ENCODE measurements around the gene UBC. TPM values are rescaled to one million over a fixed set of nuclear protein-coding genes. Genes with fewer than 3 reads are reported as not detected.

The UBC gene
- total and polyA plus RNA-seq, 8 donors, result 409 to 1,431 (median 1,011) TPM

DNA sequence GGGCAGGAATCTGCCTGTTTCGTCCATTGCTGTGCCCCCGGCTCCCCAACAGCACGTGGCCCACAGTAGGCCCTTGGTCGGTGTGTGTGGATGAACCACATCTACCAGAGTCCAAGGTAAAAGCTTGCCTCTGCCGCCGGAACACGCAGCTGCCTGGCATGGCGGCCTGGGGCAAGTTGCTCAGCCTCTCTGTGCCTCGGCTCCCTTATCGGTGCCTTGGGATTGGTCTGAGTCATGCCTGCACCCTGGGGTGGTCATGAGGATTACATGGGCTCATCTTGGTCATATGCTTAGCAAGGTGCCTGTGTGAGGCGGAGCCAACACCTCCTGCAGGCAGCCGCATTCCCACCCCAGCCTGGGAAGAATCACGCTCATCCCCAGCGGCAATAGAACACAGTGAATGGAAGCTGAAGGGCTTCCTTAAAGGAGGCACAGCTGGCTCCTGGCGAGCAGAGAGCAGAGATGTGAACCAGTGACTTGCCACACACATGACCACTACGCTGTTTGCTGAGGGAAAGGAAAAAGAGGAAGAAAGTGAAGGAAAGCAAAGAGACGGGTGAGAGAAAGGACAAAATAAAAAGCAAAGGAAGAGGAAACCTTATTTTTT lies 45.3 kb downstream of the UBC start:
- H3K4me1 ChIP-seq, result peaks cover 2 to 21% (median 9%) of the 10 kb centered on the region in 4 donors
- no peak for TF ChIP-seq CTCF (IDR thresholded peaks at IDR 0.05)
- peak overlapping the region in 4 of 5 donors; percentile 37 to 56 (median 43) for H3K27ac ChIP-seq
- H3K36me3 ChIP-seq, result no peaks in the 10 kb centered on the region
- DNase-seq, result no peak
- intact Hi-C loops (cut with DNase I; ENCODE audit: low total_unique reads), result no loop called here
- no peak overlapping the region for H3K4me3 ChIP-seq
- no peaks in the 10 kb centered on the region for H3K9me3 ChIP-seq
- 61 to 87% (median 78%) methylated on average over 17 of the region's 17 CpGs for WGBS, 5 donors
- H3K27me3 ChIP-seq, result no peaks in the 10 kb centered on the region

DNA sequence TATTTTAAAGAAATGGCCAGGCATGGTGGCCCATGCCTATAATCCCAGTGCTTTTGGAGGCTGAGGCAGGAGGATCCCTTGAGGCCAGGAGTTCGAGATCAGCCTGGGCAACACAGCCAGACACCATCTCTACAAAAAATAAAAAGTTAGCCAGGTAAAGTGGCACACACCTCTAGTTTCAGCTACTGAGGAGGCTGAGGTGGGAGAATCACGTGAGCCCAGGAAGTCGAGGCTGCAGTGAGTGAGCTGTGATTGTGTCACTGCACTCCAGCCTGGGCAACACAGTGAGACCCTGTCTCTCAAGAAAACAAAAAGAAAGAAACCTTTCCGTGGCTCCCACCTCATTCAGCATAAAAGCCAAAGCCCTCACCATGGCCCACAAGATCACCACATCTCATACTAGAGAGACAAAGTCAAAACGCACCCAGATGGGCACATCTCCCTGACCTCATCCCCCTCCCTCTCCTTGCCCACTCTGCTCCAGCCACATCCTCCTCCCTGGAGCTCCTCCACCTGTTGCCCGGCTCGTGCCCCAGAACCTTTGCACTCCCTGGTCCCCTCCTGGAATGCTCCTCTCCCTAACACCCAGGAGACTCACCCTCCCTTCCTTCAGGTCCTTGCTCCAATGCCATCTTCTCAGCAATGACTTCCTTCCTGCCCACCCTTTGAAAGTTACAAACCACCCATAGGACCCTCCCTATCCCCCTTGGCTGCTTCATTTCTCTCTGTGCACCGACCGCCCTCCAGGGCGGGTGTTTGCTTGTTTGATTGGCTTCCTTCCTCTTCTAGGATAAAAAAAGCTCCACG lies 46.0 kb downstream of the UBC start:
- no peak for TF ChIP-seq CTCF (IDR thresholded peaks at IDR 0.05)
- TF ChIP-seq POLR2A (IDR thresholded peaks at IDR 0.05), result no peak
- TF ChIP-seq EP300 (IDR thresholded peaks at IDR 0.05), result no peak
- no peak for TF ChIP-seq POLR2AphosphoS5 (IDR thresholded peaks at IDR 0.05)
- 68 to 80% (median 76%) methylated on average over 11 of the region's 11 CpGs for WGBS, 5 donors

DNA sequence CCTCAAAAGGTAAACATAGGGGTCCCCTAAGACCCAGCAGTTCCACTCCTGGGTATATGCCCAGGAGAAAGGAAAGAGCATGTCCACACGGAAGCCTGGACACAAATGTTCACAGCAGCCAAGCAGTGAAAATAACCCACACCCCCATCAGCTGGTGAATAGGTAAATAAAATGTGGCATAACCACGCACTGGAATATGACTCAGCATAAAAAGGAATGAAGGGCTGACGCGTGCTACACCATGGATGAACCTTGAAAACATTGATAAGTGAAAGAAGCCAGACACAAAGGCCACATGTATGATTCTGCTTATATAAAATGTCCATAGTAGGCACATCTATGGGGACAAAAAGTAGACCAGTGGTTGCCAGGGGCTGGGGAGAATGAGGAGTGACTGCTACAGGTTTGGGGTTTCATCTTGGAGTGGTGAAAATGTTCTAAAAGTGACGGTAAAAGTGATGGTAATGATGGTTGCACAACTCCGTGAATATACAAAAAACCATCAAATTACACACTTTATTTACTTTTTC lies 47.0 kb downstream of the UBC start:
- no peaks in the 10 kb centered on the region for H3K36me3 ChIP-seq
- H3K27me3 ChIP-seq, result no peaks in the 10 kb centered on the region
- H3K4me3 ChIP-seq, result no peak overlapping the region
- H3K9me3 ChIP-seq, result no peaks in the 10 kb centered on the region
- TF ChIP-seq EP300 (IDR thresholded peaks at IDR 0.05) (no peak), POLR2AphosphoS5 (IDR thresholded peaks at IDR 0.05) (peak in 2 of 3 donors; percentile 36 to 77)
- 32 to 47% (median 41%) methylated on average over 6 of the region's 6 CpGs for WGBS, 5 donors
- H3K4me1 ChIP-seq, result peaks cover 12 to 36% (median 24%) of the 10 kb centered on the region in 4 donors
- peak; percentile 39 to 78 for DNase-seq
- intact Hi-C loops (cut with DNase I; ENCODE audit: low total_unique reads), result no loop called here
- H3K27ac ChIP-seq, result peak overlapping the region in 1 of 5 donors; percentile 56

More for the DNA sequence above, 46.0 kb downstream of the UBC start:
- no peaks in the 10 kb centered on the region for H3K36me3 ChIP-seq
- no peak overlapping the region for H3K4me3 ChIP-seq
- DNase-seq, result no peak
- peak overlapping the region in 4 of 5 donors; percentile 37 to 56 (median 43) for H3K27ac ChIP-seq
- intact Hi-C loops (cut with DNase I; ENCODE audit: low total_unique reads), result no loop called here
- H3K9me3 ChIP-seq, result no peaks in the 10 kb centered on the region
- H3K4me1 ChIP-seq, result peaks cover 6 to 26% (median 15%) of the 10 kb centered on the region in 4 donors
- no peaks in the 10 kb centered on the region for H3K27me3 ChIP-seq

DNA sequence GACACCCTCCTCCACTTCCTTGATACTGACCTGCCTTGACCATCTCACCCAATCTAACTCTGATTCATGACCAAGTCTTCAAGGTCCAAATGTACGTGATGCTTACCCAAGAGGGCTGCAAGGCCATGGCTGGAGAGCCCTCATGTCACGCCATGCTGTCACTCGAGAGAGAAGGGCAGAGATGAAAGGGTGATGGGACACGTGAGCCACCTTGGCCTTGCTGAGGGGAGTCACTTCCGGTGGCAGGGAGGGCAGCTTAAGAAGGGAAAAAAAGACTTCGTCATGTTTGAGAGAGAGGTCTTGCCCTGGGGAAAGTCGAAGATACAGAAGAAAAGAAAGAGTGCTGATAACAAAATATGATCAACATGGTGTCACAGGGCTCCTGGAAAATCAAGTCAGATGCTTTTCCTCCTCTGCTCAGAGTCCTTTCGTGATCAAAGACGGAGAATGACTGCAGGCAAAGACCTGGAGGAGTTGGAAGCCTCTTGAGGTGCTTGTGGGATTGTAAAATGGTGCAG lies 47.5 kb downstream of the UBC start:
- Histone ChIP-seq H3K4me3 (no peak overlapping the region), H3K27me3 (no peaks in the 10 kb centered on the region), H3K9me3 (no peaks in the 10 kb centered on the region), H3K36me3 (no peaks in the 10 kb centered on the region), H3K4me1 (peaks cover 12 to 39% (median 29%) of the 10 kb centered on the region in 4 donors), H3K27ac (peak overlapping the region in 1 of 5 donors; percentile 56)
- WGBS, 5 donors, result 76 to 88% (median 83%) methylated on average over 9 of the region's 9 CpGs
- intact Hi-C loops (cut with DNase I; ENCODE audit: low total_unique reads), result no loop called here
- TF ChIP-seq POLR2A (IDR thresholded peaks at IDR 0.05), result no peak
- no peak for DNase-seq

DNA sequence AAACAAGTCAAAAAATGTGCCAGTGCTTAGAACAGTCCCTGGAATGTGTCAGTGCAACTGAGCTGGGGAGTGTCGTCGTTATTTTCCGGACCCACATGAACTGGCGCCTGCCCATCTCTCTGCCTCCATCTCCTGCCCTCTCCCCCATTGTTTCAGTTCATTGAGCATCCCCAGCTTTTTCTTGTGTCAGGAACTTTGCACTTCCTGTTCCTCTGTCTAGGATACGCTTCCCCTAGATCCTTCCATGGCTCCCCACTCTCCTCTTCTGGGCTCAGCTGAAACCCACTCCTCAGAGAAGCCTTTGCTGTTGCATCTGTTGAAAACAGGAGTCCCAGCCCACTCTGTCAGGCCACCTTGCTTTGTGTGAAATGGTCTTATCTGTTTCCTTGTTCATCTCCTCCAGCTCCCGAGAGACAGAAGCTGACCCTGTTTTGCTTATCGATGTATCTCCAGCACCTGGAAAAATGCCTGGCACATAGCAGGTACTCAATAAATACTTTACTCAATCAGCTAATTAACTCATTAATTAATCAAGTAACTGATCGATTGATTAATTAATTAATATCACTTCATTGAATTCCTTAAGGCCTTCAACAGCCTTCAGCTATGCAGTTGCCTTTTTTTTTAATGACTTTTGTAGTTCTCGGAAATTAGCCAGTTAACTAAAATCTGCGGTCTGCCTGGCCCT lies 48.1 kb downstream of the UBC start:
- H3K36me3 ChIP-seq, result no peaks in the 10 kb centered on the region
- 88 to 96% (median 91%) methylated on average over 10 of the region's 10 CpGs for WGBS, 5 donors
- TF ChIP-seq POLR2AphosphoS5 (IDR thresholded peaks at IDR 0.05) (no peak), CTCF (IDR thresholded peaks at IDR 0.05) (no peak), EP300 (IDR thresholded peaks at IDR 0.05) (no peak), POLR2A (IDR thresholded peaks at IDR 0.05) (no peak)

More for the DNA sequence above, 48.1 kb downstream of the UBC start:
- DNase-seq, result no peak
- H3K27ac ChIP-seq, result no peak overlapping the region
- intact Hi-C loops (cut with DNase I; ENCODE audit: low total_unique reads), result no loop called here
- H3K27me3 ChIP-seq, result no peaks in the 10 kb centered on the region
- H3K4me1 ChIP-seq, result peaks cover 12 to 46% (median 33%) of the 10 kb centered on the region in 4 donors
- no peaks in the 10 kb centered on the region for H3K9me3 ChIP-seq
- no peak overlapping the region for H3K4me3 ChIP-seq

Data from stomach (tissue), 9 donors.